ENCODE results near the gene SYNJ2. TPM values are rescaled to one million over a fixed set of nuclear protein-coding genes. Genes with fewer than 3 reads are reported as not detected.

Gene SYNJ2
- total and polyA plus RNA-seq, 4 donors, result 3.4 to 8.8 (median 4.8) TPM

- Histone ChIP-seq H3K9ac (ENCODE audit: insufficient read depth in 1 of 2, low read length in 2 of 2) (no peak overlapping the region), H3K9me3 (ENCODE audit: control insufficient read depth in 4 of 4, insufficient read depth in 3 of 4, low read length in 3 of 4) (peaks cover 0 to 3% (median 0%) of the 10 kb centered on the region in 4 donors), H3K27me3 (ENCODE audit: control insufficient read depth in 3 of 3, insufficient read depth in 3 of 3, low read length in 2 of 3) (no peaks in the 10 kb centered on the region), H3K4me1 (ENCODE audit: control insufficient read depth in 5 of 5, insufficient read depth in 5 of 5, low read length in 5 of 5) (no peaks in the 10 kb centered on the region), H3K36me3 (ENCODE audit: control insufficient read depth in 4 of 4, insufficient read depth in 4 of 4, low read length in 4 of 4) (no peaks in the 10 kb centered on the region), H3K4me3 (no peak overlapping the region), H3K27ac (ENCODE audit: low read depth in 1 of 2, low read length in 1 of 2) (no peak overlapping the region)
- DNase-seq (no peak), ATAC-seq (ENCODE audit: insufficient read depth, low FRiP score) (no peak)
- WGBS, 2 donors, result 69 to 89% methylated on average over 2 of the region's 2 CpGs
- TF ChIP-seq CTCF (IDR thresholded peaks at IDR 0.05; ENCODE audit: control extremely low read depth, extremely low read depth), result no peak
Observed at GRCh38 chr6:157975456-157975855, 6.2 kb upstream of the SYNJ2 start.

- no peaks in the 10 kb centered on the region for H3K36me3 ChIP-seq (ENCODE audit: control insufficient read depth in 4 of 4, insufficient read depth in 4 of 4, low read length in 4 of 4)
- ATAC-seq (ENCODE audit: insufficient read depth, low FRiP score), result no peak
- peaks cover 0 to 5% (median 0%) of the 10 kb centered on the region in 5 donors for H3K4me1 ChIP-seq (ENCODE audit: control insufficient read depth in 5 of 5, insufficient read depth in 5 of 5, low read length in 5 of 5)
- no peaks in the 10 kb centered on the region for H3K27me3 ChIP-seq (ENCODE audit: control insufficient read depth in 3 of 3, insufficient read depth in 3 of 3, low read length in 2 of 3)
- H3K9me3 ChIP-seq (ENCODE audit: control insufficient read depth in 4 of 4, insufficient read depth in 3 of 4, low read length in 3 of 4), result peaks cover 0 to 3% (median 0%) of the 10 kb centered on the region in 4 donors
- H3K4me3 ChIP-seq, result no peak overlapping the region
- TF ChIP-seq CTCF (IDR thresholded peaks at IDR 0.05; ENCODE audit: control extremely low read depth, extremely low read depth), result no peak
- no peak overlapping the region for H3K27ac ChIP-seq (ENCODE audit: low read depth in 1 of 2, low read length in 1 of 2)
- no peak overlapping the region for H3K9ac ChIP-seq (ENCODE audit: insufficient read depth in 1 of 2, low read length in 2 of 2)
- no peak for DNase-seq
- WGBS, 2 donors, result 96% methylated on average over 21 of the region's 21 CpGs
Observed at GRCh38 chr6:157976345-157977175, 5.1 kb upstream of the SYNJ2 start.

- no peak for DNase-seq
- Histone ChIP-seq H3K9me3 (ENCODE audit: control insufficient read depth in 4 of 4, insufficient read depth in 3 of 4, low read length in 3 of 4) (peaks cover 0 to 3% (median 0%) of the 10 kb centered on the region in 4 donors), H3K27me3 (ENCODE audit: control insufficient read depth in 3 of 3, insufficient read depth in 3 of 3, low read length in 2 of 3) (no peaks in the 10 kb centered on the region), H3K4me3 (no peak overlapping the region), H3K9ac (ENCODE audit: insufficient read depth in 1 of 2, low read length in 2 of 2) (no peak overlapping the region), H3K4me1 (ENCODE audit: control insufficient read depth in 5 of 5, insufficient read depth in 5 of 5, low read length in 5 of 5) (peaks cover 0 to 6% (median under 1%) of the 10 kb centered on the region in 5 donors), H3K36me3 (ENCODE audit: control insufficient read depth in 4 of 4, insufficient read depth in 4 of 4, low read length in 4 of 4) (no peaks in the 10 kb centered on the region), H3K27ac (ENCODE audit: low read depth in 1 of 2, low read length in 1 of 2) (no peak overlapping the region)
- no peak for TF ChIP-seq CTCF (IDR thresholded peaks at IDR 0.05; ENCODE audit: control extremely low read depth, extremely low read depth)
- ATAC-seq (ENCODE audit: insufficient read depth, low FRiP score), result no peak
- WGBS, 2 donors, result 90 to 91% methylated on average over 10 of the region's 10 CpGs
Observed at GRCh38 chr6:157977176-157977804, 4.4 kb upstream of the SYNJ2 start.

Measured in lung (tissue), 12 donors.